RCC 7860 (cell line): ENCODE results near the gene FXYD2.

Source experiments
- DNase-seq: peaks from one replicate; pipeline ENCODE4 v3.0.0-alpha.2; 2015; ENCODE audit warnings: low spot score
- FAIRE-seq: peaks from 2 replicates; lab custom pipeline; 2012; peaks lifted over from hg19 to GRCh38; lab: Jason Lieb, UNC

Gene FXYD2

DNA sequence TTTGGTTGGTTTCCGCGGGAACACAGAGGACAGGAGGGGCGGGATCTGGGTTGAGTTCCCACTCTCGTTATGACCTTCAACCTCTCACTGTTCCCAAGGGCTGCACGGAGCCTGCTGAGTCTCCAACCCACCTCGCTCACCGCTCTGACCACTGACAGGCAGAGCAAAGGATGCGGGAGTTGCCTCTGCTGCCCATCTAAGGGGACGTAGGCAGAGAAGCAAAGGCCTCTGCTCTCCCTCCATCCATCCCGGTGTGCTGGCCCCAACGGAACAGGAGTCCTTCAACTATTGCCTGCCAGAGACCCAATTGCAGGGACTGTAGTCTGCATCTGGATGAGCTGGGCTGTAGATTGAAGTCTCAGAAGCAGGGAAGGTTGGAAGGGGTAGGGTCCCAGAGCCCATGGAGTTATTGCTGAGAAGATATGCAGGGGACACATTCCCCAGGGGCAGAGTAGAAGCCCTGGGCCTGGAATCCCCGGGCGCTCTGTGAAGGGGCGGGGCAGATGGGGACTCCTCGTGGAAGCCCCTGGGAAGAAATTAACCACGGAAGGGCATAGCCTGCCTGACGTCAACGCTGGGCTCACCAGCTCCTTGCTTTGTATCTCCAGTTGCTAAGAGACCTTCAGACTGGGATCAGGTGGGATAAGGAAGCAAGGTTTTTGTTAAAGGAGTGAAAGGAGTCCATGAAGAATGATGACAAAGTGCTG is 12.7 kb upstream of the FXYD2 start:
- DNase-seq (no peak), FAIRE-seq (no peak)

DNA sequence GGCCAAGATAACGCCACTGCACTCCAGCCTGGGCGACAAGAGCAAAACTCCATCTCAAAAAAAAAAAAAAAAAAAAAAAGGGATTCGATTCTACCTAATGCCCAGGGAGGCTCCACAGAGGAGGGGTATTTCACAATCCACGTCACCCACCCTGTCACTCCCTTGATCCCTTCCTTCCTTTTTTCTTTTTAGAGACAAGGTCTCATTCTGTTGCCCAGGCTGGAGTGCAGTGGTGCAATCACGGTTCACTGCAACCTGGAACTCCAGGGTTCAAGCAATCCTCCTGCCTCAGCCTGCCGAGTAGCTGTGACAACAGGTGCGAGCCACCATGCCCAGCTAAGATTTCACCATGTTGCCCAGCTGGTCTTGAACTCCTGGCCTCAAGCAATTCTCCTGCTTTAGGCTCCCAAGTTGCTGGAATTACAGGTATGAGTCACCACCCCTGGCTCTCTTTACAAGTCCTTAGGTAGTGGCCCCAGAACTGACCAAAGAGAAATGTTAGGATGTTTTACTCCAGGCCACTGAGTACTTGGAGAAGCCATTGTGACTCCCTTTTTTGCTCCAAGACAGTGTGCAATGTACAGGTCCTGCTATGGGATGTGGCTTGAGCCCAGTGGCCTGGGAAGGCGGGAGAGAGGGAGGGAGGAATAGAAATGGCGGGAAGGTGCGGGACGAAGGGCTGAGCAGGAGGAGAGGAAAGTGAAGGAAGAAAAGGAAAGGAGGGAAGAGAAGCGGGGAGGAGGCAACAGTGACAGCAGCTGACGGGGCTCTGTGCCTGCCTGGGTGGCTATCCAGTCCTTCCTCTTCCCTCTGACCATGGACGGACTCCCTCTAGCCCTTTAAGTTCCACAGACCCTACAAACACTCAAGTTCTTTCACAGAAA is 11.8 kb upstream of the FXYD2 start:
- no peak for FAIRE-seq

DNA sequence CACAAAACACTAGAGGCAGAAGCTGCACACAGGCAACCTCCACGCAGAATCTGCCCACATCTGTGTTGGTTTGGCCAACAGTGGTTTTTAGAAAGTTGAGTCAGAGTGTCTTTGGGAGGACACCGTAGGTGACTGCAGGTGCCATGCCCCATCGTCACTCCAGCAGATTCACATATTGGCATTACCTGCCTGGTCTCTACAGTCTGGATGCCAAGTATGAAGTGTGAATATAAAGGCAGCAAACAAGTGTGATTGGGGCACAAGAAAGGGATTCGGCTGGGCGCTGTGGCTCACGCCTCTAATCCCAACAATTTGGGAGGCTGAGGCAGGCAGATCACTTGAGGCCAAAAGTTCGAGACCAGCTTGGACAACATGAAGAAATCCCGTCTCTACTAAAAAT is 11.0 kb upstream of the FXYD2 start:
- FAIRE-seq (no peak), DNase-seq (no peak)

More for the DNA sequence above, 11.8 kb upstream of the FXYD2 start:
- no peak for DNase-seq

DNA sequence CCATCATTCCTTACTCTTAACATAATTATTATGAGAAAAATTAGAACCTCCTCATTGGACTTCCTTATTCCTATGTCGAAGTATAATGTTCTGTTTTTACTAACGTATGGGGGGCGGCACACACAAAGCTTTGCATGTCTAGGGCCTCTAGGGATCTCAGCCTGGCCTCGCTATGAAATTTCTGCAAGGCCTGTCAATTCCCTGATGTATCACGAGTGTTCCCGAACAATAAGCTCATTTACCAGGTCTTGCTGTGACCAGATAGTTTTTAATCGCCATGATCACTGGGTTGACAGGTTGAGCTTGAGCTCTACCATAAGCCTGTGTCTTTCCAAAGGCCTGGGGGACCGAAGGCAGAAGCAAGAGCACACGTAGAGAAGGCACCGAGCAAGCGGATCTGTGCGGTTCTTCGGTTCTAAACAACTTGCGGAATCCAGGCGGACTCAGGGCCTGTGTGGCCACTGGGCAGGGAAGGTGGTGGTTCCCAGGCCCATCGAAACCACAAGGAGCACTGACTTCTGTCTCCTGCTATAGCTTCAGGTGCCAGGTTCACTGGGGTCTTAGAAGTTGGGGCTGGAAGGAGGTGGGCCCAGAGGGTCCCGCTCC is 10.4 kb upstream of the FXYD2 start:
- FAIRE-seq (no peak), DNase-seq (no peak)

DNA sequence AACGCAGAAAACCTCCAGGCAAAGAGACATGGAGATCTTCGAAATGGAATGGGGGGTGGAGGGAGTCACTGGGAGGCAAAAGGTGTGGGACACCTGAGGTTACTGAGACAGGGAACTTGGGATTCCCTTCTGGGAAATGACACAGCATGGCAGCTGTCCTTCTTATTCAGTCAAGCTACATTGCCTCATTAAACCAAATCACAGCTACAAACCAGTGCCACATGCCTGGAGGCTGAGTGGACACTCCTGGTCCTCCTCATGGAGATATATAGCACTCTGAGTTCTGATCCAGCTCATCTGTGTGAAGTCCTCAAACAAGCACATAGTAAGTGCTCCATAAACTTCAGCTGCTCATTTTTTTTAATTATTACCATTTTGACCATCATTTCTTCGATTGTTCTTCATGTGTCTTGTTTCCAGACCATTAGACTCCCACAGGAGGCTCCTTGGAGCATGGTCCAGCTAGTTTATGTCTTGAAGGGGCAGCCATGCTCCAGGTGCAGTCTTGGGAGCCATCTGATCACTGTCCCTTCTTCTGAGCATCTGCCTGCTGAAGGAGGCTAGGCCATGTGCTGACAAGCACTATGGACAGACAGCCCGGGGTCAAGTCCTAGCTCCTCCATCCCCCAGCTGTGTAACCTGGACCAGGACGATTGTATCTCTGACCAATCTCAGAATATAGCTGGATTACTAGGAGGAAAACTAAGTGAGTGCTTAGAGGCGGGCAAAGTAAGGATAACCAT is 9.7 kb upstream of the FXYD2 start:
- no peak for DNase-seq
- FAIRE-seq, result no peak

DNA sequence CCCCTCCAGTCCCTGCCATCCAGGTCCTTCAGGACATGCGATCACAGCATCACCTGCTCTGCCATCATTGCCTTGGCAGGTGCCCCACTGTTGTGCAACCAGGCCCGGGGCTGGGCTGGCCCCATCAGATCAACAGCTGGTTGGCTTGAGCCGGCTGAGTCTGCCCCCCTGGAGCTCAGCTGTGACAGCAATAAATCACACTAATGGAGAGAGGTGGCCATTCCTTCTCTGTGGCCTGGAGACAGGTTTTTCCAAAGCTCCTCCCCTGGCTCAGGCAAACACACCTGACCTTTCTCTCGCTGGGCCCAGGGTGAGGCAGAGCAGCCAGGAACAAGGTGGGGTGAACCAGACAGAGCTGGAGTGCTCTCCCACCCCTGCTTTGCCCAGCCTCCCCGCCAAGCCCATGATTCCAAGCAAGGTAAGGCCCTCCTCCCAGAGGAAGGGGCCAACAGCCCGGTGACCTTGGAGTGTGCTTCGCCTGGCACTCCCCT is 8.9 kb upstream of the FXYD2 start:
- DNase-seq (no peak), FAIRE-seq (no peak)

DNA sequence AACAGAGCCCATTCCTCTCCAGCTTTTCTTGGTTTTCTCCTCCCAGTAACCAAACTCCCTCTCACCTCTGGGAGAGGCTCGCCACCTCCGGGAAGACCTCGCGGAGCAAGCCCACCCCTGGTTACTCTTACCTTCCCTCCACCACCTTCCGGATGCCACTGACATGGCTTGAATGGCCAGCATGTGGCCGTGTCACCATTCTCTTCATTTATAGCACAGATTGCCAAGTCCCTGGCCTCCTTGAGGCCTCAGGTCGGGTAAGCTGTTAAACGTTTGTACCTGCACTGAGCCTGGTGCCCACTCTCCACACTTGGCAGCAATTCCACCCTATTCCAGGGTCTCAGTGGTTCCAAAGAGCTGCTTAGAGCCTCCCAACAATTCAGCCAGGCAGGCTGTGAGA is 8.0 kb upstream of the FXYD2 start:
- no peak for DNase-seq

DNA sequence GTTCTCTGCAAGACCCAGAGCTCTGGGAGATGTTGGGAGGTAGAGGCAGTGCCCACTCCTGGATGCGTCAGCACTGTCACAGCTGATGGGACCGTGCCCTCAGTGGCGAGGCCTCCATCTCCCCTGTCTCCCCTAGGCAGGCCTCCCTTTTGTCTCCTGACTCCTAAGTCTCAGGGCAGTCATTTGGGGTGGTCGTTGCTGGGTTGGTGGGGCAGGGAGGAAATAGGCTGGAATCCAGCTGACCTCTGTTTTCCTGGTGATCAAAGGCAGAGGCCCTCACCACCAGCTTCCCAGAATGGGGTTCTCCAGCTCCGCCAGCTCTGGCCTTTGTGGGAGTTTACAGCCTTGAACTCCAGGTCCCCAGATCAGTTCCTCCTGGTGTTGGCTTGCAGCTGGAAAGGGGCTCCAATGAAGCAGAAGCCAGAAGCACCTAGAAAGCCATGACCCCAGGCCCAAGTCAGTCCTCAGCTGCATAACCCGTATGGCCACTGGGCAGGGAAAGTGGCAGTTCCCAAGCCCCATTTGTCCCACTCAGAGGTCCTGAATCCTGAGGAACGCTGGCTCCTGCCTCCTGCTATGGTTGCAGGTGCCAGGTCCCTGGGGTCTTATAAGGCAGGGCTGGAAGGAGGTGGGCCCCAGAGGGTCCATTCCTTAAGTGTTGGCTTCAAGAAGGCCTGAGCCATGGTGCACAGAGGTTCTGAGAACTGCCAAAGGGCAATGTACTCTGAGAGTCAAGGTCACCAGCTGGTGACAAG is 7.3 kb upstream of the FXYD2 start:
- FAIRE-seq, result no peak

More for the DNA sequence above, 8.0 kb upstream of the FXYD2 start:
- FAIRE-seq, result no peak

DNA sequence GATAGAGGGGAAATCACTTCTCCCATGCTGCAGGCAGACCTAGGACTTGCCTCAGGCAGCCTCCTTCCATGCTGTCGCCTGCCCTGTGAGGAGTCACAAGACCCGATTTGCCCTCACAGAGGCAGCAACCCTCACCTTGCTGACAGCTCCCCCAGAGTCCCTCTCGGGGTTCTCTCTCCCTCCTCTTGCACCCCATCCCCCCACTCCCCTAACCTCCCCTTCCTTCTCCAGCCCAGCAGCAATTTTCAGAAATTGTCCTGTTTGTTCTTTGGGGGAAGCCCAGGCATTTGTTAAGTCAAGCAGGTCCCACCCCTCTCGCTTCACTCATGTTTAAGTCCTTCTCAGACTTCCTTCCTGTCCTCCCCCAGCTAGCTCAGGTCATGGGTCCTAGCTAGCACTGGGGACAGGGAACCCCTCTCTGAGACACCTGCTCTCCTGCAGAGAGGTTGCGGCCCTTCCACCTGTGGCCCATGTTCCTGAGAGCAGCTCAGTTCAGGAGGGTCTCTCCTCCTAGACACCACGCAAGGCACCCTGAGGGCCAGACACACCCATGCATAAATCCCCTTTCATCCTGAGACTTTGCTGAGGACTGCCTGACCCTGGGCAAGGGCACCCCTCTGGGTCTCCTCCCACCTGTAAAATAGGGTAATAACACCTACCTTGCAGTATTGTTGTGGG is 6.3 kb upstream of the FXYD2 start:
- DNase-seq, result no peak
- no peak for FAIRE-seq

More for the DNA sequence above, 7.3 kb upstream of the FXYD2 start:
- no peak for DNase-seq

DNA sequence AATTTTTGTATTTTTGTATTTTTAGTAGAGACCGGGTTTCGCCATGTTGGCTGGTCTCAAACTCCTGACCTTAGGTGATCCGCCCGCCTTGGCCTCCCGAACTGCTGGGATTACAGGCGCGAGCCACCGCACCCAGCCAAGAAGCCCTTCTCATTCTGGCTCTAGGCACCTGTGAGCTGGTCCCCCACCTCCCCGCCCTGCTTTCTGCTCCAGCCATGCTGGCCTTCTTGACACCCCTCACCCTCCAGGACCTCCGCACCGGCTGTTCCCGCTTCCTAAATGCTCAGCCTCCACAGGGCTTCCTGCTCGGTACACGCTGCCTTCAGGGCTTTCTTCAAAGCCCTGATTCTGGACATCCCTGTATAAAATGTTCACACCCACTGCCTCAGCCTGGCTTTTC is 5.5 kb upstream of the FXYD2 start:
- FAIRE-seq, result no peak

DNA sequence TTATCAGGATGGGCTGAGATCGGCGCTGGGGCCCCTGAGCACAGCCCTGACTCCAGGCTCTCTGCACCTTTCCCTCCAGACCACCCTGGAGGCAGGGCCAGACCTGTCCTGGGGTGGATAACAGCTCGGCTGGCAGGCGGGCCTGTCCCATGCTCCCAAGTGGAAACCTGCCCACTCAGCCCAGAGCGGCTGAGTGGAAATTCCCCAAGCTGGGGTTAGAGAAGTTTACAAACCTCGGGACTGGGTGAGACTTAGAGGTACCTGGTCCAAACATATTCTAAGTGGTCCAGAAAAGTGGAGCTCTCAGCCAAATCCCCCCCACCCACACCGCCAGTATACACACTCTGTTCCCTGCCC is 4.8 kb upstream of the FXYD2 start:
- no peak for DNase-seq
- FAIRE-seq, result no peak

More for the DNA sequence above, 5.5 kb upstream of the FXYD2 start:
- DNase-seq, result no peak

DNA sequence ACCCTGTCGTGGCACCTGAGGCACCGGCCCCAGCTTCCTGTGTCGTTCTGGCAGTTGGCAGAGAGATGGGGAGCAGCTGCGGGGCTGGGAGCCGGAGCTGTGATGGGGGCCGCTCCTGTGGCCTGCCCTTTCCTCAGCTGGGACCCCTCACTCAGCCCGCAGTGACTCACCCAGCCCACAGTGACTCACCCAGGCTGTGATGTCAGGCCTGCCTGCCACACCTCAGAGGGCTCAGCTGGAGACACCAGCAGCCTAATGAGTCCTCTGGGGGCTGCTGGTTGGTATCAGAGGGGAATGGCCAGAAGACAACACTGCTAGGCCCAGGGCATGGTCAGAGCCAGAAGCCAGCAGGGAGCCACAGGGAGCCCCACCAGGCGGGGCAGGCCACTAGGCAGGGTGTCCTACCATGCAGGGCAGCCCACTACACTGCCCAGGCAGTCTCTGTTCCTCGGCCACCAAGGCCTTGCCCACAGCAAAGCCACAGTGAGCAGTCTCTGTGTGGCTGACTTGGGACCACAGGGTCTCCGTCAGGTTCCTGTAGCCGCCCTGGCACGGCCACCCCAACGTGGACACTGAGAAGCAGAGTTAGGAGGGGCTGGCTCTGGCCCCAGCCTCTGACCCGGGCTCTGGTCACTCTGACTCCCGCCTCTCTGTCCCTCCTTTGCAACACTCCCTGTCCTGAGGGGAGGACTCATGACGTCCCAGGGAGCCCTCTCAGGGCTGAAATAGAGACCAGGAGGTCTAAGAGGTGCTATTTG is 4.2 kb upstream of the FXYD2 start:
- DNase-seq, result peak; percentile 81
- peak; percentile 85 for FAIRE-seq

DNA sequence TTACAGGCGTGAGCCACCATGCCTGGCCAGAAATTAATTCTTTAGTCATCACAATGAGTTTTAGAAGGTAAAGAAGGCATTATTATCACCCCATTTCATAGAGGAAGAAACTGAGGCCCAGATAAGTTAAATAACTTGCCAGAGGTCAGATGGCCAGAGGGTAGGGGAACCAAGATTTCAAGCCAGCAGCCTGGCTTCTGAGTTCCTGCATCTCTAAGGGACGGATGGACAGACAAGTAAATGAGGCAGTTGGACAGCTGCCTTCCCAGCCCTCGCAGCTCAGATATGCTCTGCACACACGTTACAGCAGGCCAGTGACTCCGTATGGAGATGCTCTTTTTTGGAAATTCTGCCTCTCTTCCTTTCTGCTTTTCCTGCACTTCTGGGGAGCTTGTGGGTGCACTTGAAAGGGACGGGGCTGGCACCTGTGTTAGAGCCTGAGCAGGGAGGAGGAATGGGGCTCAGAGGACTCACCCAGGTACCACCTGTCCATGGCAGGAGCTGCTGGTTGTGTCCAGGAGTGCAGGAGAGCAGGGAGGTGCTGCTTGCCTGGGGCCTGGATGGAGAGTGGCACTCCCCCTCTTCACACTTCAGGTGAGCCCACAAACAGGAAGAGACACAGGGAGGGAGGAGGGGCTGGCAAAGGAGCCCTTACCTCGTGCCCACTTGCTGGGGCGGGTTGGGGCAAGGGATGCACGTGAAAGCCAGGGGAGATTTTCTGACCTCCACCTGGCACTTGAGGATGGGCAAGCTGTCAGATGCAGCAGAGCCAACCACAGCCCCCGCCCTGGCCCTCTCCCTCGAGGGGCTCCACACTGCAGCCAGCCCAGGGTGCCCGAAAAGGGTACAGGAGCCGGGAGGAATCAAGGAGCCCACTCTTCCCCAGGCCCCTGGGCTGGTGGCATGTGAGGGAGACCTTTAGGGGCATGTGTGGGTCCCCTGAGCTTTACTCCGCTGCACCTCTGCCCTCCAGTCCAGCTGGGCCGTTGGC is 3.3 kb upstream of the FXYD2 start:
- no peak for FAIRE-seq
- DNase-seq, result no peak

DNA sequence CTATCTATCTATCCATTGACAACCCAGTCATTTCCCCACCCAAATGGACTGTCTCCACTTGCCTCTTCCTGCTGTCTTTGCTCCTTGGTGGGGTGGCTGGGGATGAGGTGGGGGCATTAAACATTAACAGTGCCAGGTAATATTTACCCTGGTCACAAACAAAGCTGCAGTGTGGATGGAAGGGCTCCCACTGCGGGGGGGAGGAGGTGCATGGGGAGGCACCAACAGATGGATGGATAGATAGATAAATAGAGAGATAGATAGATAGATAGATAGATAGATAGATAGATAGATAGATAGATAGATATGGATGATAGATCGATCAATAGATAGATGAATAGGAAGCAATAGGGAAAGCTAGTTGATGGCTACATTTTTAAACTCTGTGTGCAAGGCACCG is 2.3 kb upstream of the FXYD2 start:
- DNase-seq, result no peak
- FAIRE-seq, result peak; percentile 61

DNA sequence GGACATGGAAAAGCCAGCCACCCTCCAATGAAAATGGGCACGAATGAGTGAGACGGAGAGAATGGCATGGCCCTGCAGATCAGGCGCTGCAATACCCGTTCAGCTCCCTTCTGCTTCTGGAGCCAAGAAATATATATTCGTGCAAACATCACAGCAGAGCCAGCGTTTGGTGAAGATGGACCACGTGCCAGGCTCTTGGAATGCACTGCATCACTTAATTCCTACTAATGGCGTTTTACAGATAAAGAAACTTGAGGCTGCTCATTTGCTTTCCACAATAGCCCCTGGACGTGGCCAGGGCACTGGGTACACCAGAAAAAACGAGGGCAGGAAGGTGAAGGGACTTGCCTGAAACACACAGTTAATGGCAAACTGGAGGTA is 1.6 kb upstream of the FXYD2 start:
- FAIRE-seq (no peak), DNase-seq (no peak)

DNA sequence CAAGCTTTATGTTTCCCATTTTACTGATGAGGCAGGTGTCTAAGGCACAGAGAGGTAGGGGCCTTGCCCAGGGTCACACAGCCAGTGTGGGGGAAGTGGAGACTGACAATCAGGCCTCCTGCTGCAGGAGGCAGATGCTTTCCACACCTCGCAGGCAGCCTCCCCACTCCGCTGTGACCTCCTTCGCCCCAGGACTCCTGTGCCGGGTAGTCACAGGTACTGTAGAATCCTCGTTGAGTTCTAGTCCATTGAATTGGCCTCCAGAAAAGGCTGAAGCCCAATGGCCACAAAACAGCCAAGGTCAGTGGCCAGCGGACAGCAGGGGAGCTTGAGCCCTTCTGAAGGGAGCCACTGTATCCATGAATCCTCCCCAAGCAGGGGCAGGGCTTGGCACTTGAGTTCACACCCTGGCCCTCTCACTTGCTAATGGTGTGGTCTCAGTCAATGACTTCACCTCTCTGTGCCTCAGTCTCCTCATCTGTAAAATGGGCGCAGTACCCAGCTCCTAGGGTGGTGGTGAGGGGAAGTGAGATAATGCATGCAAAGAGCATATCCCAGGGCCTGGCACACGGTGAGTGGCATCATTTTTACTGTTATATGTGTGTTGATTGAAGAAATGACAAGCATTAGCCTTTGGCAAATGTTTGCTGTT is 1.1 kb upstream of the FXYD2 start:
- DNase-seq (no peak), FAIRE-seq (no peak)

DNA sequence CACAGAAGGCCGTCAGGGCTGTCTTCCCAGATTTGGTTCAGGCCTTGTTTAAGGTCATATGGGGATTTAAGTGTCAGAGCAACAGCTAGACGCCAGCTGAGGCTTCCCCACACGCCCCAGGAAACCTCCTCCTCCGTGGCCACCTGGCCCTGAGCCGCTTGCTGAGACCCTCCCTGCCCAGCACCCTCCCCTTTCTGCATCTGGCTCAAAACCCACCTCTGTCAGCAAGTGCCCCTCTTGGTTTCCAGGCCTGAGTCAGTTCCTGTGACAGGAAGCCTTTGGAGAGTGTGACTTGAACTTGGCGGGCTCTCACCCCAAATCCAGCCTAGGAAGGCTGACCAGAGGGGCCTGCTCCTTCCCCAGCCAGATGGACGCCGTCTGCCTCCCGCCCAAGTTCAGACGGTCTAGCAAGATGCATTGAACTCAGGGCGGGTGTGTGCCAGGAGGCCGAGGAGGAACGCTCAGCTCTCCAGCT is 561 bp downstream of the FXYD2 start:
- DNase-seq (no peak), FAIRE-seq (no peak)
